AG09319 (cell line): ENCODE measurements around the gene SZRD1.
"Not testable (repeated sequence)": the region's sequence is repeated elsewhere in the genome, so short reads cannot be mapped to it uniquely, and the experiment has no call there.

Source experiments
- DNase-seq: peaks from one replicate; pipeline ENCODE4 v3.0.0-alpha.2; 2010; ENCODE audit warnings: low read depth; ENCODE audit errors: extremely low read depth
- CTCF ChIP-seq: IDR thresholded peaks from 2 replicates; pipeline ENCODE4 v1.5.1; 2011; ENCODE audit warnings: low read depth, mild to moderate bottlenecking, inconsistent platforms, low read length, moderate library complexity

The SZRD1 gene

GRCh38 chr1:16352842-16353535 lies 14.1 kb upstream of the SZRD1 start:
- DNase-seq: no peak
- TF ChIP-seq CTCF: no peak

GRCh38 chr1:16354619-16355018 lies 12.4 kb upstream of the SZRD1 start:
- no peak for TF ChIP-seq CTCF
- no peak for DNase-seq

GRCh38 chr1:16356867-16357266 lies 10.2 kb upstream of the SZRD1 start:
- no peak for DNase-seq
- no peak for TF ChIP-seq CTCF

GRCh38 chr1:16365146-16365498 lies 1.9 kb upstream of the SZRD1 start:
- DNase-seq: not testable (repeated sequence)

GRCh38 chr1:16367258-16367967 lies 371 bp downstream of the SZRD1 start:
- no peak for TF ChIP-seq CTCF
- peak; percentile 79 for DNase-seq

- TF ChIP-seq CTCF: no peak
- DNase-seq: no peak
Observed at GRCh38 chr1:16367968-16368890, 1.2 kb downstream of the SZRD1 start.

GRCh38 chr1:16369821-16370220 lies 2.8 kb downstream of the SZRD1 start:
- DNase-seq: no peak
- no peak for TF ChIP-seq CTCF
